ENCODE results near the gene TANC1.

DNA sequence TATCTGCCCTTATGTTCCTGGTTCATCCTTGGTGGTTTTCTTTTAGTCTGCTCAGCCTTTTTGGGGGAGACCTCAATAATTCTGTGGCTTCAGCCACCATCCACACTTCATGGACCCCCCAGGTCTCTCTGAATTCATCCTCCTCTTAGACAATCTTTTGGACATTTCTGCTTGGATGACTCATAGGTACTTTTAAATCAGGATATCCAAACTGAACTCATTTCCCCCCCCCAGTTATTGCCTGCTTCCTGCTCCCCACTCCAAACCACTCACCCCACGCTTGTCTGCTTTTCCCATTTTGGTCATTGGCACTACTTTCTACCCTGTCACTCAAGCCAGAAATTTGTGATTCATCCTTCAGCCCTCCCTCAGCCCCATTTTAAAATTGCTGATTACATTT, 78.5 kb downstream of the TANC1 start:
- TF ChIP-seq, protein P1, sequence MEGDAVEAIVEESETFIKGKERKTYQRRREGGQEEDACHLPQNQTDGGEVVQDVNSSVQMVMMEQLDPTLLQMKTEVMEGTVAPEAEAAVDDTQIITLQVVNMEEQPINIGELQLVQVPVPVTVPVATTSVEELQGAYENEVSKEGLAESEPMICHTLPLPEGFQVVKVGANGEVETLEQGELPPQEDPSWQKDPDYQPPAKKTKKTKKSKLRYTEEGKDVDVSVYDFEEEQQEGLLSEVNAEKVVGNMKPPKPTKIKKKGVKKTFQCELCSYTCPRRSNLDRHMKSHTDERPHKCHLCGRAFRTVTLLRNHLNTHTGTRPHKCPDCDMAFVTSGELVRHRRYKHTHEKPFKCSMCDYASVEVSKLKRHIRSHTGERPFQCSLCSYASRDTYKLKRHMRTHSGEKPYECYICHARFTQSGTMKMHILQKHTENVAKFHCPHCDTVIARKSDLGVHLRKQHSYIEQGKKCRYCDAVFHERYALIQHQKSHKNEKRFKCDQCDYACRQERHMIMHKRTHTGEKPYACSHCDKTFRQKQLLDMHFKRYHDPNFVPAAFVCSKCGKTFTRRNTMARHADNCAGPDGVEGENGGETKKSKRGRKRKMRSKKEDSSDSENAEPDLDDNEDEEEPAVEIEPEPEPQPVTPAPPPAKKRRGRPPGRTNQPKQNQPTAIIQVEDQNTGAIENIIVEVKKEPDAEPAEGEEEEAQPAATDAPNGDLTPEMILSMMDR (IDR thresholded peaks at IDR 0.05; ENCODE audit: insufficient read depth, low read depth, low read length), result no peak
- TF ChIP-seq EZH2 (IDR thresholded peaks at IDR 0.05; ENCODE audit: insufficient read depth, low read length), result no peak

Data from astrocyte (in vitro differentiated cells and primary cell).